AG04450 (cell line): Measurements from ENCODE around the gene ARFIP1. TPM values are rescaled to one million over a fixed set of nuclear protein-coding genes. Genes with fewer than 3 reads are reported as not detected.

ENCODE experiments used
- CTCF ChIA-PET: fragments of 300-600, 350-600 bp; formaldehyde crosslinking; extraction: SDS; loops from one replicate; lab custom pipeline; 2022; ENCODE audit warnings: antibody characterized with exemption, inconsistent platforms; lab: Charles Lee
- POLR2A ChIA-PET: fragments of 350-600 bp; formaldehyde crosslinking; extraction: SDS; loops from one replicate; lab custom pipeline; 2021; ENCODE audit warnings: antibody characterized with exemption, inconsistent platforms; lab: Yijun Ruan, JAX
- DNase-seq: peaks from one replicate; pipeline ENCODE4 v3.0.0-alpha.2; 2011; ENCODE audit warnings: low read depth, low spot score
- H3K27ac ChIP-seq: one replicate; pipeline ENCODE4 v1.5.1; 2012; ENCODE audit warnings: low read depth, low read length, control low read depth
- H3K27me3 ChIP-seq: one replicate; pipeline ENCODE4 v1.6.0; 2012; ENCODE audit warnings: low read length; ENCODE audit not compliant: control insufficient read depth, insufficient read depth
- H3K4me3 ChIP-seq: 2 replicates; pipeline ENCODE4 v1.5.1; 2011; ENCODE audit warnings: mild to moderate bottlenecking, low read depth, low read length, control low read depth
- H3K9me3 ChIP-seq: 2 replicates; pipeline ENCODE4 v1.5.1; 2012; ENCODE audit warnings: low read length; ENCODE audit not compliant: control insufficient read depth, insufficient read depth
- CTCF ChIP-seq: IDR thresholded peaks from 2 replicates; pipeline ENCODE4 v1.5.1; 2011; ENCODE audit warnings: low read depth, low read length, control low read depth, inconsistent platforms
- polyA plus RNA-seq: library from polyadenylated mRNA; depleted of rRNA; stranded (reverse); fragments of >200 nt; gene quantifications from 2 replicates; pipeline ENCODE4 v1.2.3, GENCODE V29; 2011

The ARFIP1 gene
- polyA plus RNA-seq, 1 experiment: 42.0 TPM

- CTCF ChIA-PET: interaction anchor here (0.6 to 1.1 kb wide), 2 partner anchors 11 to 275 kb away, joined by 3 to 4 read pairs; no protein-coding TSS in a partner anchor
- TF ChIP-seq CTCF: no peak
- POLR2A ChIA-PET: no interaction called here
These were observed 28.9 kb downstream of the ARFIP1 start for GRCh38 chr4:152808670-152809069.

GRCh38 chr4:152810715-152811287 lies 31.0 kb downstream of the ARFIP1 start:
- ChIA-PET POLR2A (interaction anchor here (0.7 kb wide), 2 partner anchors 19 to 173 kb away, joined by 3 to 9 read pairs; no protein-coding TSS in a partner anchor), CTCF (no interaction called here)
- Histone ChIP-seq H3K27ac (no peak overlapping the region), H3K27me3 (no peaks in the 10 kb centered on the region), H3K9me3 (peaks cover 7% of the 10 kb centered on the region; the same call in 1 of the 2 replicates), H3K4me3 (no peak overlapping the region)
- TF ChIP-seq CTCF: no peak
- no peak for DNase-seq

More at GRCh38 chr4:152808670-152809069, 28.9 kb downstream of the ARFIP1 start:
- no peak overlapping the region for H3K27ac ChIP-seq
- H3K4me3 ChIP-seq: no peak overlapping the region
- no peaks in the 10 kb centered on the region for H3K9me3 ChIP-seq
- DNase-seq: no peak
- no peaks in the 10 kb centered on the region for H3K27me3 ChIP-seq

GRCh38 chr4:152815078-152815477 lies 35.3 kb downstream of the ARFIP1 start:
- Histone ChIP-seq H3K4me3 (no peak overlapping the region), H3K27me3 (no peaks in the 10 kb centered on the region), H3K27ac (no peak overlapping the region), H3K9me3 (peaks cover 7% of the 10 kb centered on the region; the same call in 1 of the 2 replicates)
- no peak for TF ChIP-seq CTCF
- CTCF ChIA-PET: interaction anchor here (1.3 kb wide), 1 partner anchor 407 kb away, joined by 3 read pairs; no protein-coding TSS in a partner anchor
- POLR2A ChIA-PET: interaction anchor here (0.6 kb wide), 1 partner anchor 47 kb away, joined by 5 read pairs; no protein-coding TSS in a partner anchor
- DNase-seq: no peak

GRCh38 chr4:152817331-152817730 lies 37.6 kb downstream of the ARFIP1 start:
- DNase-seq: no peak
- ChIA-PET CTCF (interaction anchor here (1.4 kb wide), 1 partner anchor 311 kb away, joined by 3 read pairs; no protein-coding TSS in a partner anchor), POLR2A (no interaction called here)
- H3K27me3 ChIP-seq: no peaks in the 10 kb centered on the region
- H3K9me3 ChIP-seq: peaks cover 7% of the 10 kb centered on the region; the same call in 1 of the 2 replicates
- no peak overlapping the region for H3K27ac ChIP-seq
- TF ChIP-seq CTCF: no peak
- no peak overlapping the region for H3K4me3 ChIP-seq

GRCh38 chr4:152819026-152819645 lies 39.4 kb downstream of the ARFIP1 start:
- POLR2A ChIA-PET: no interaction called here
- no peak overlapping the region for H3K4me3 ChIP-seq
- TF ChIP-seq CTCF: no peak
- no peaks in the 10 kb centered on the region for H3K27me3 ChIP-seq
- H3K27ac ChIP-seq: no peak overlapping the region
- H3K9me3 ChIP-seq: peaks cover 4% of the 10 kb centered on the region; the same call in 1 of the 2 replicates
- DNase-seq: no peak
- CTCF ChIA-PET: interaction anchor here (1.3 kb wide), 1 partner anchor 11 kb away, joined by 4 read pairs; no protein-coding TSS in a partner anchor
